PFSK-1 (cell line): Measurements from ENCODE around the gene HTATIP2.

ENCODE experiments used
- FOXP2 ChIP-seq: optimal IDR thresholded peaks from 2 replicates; pipeline ENCODE3; 2011; ENCODE audit warnings: borderline replicate concordance, control low read depth, inconsistent platforms; ENCODE audit not compliant: insufficient read depth; ENCODE audit errors: extremely low read length, extremely low read depth
- POLR2AphosphoS5 ChIP-seq: IDR thresholded peaks from 2 replicates; pipeline ENCODE4 v1.6.1; 2012; ENCODE audit warnings: low read depth, mild to moderate bottlenecking, control low read depth, low read length, moderate library complexity
- SIN3A ChIP-seq: IDR thresholded peaks from 2 replicates; pipeline ENCODE4 v1.6.1; 2012; ENCODE audit warnings: mild to moderate bottlenecking, low read length, moderate library complexity, borderline replicate concordance; ENCODE audit not compliant: insufficient read depth
- TAF1 ChIP-seq: IDR thresholded peaks from 2 replicates; pipeline ENCODE4 v1.6.1; 2012; ENCODE audit warnings: low read length, control low read depth, borderline replicate concordance; ENCODE audit not compliant: insufficient read depth
- TF ChIP-seq, protein P1 (sequence below), 2 experiments: IDR thresholded peaks; 2 replicates each; pipeline versions ENCODE4 v1.6.1 to v1.8.0; 2011 to 2012; ENCODE audit warnings: low read depth in 2 of 2, low read length in 2 of 2, control low read depth in 1 of 2, inconsistent platforms in 1 of 2, mild to moderate bottlenecking in 1 of 2, moderate library complexity in 1 of 2; ENCODE audit not compliant: insufficient read depth in 1 of 2

HTATIP2 gene

DNA sequence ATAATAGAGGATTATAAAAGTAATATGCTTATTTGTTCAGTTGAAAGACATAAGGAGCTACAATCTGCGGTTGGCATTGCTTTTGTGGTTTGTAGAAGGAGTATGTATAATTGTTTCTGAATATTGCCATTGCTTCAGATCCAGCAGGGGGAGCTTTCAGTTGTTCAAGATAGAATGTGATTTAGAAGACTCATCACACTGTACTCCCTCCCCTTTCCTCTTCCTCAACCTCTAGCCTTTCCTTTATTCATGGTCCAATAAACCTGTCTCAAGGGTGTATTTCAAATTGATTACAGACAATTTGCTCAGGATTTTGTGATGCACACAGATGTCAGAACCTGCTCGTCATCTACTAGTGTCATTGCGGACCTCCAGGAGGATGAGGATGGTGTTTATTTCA lies 33.8 kb downstream of the HTATIP2 start:
- no peak for TF ChIP-seq TAF1

DNA sequence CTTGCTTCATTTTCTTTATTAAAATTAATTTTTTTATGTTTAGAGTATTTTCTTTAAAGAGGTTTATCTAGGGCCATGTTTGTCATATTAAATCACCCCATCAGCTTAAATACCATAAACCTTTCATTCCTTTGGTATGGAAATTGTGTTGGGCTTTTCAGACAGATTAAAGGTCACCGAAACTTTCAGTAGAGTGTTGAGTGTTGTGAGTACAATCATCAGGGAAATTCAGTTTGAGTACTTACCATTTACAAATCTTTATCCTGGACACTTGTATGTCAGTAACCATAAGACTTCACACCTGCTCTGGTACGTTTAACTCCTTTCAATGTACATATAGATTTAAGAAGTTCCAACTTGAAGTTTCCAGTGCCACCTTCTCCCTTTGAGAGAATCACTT lies 36.0 kb downstream of the HTATIP2 start:
- TF ChIP-seq FOXP2 (no peak), SIN3A (no peak), TAF1 (no peak), POLR2AphosphoS5 (no peak)
- TF ChIP-seq, protein P1, sequence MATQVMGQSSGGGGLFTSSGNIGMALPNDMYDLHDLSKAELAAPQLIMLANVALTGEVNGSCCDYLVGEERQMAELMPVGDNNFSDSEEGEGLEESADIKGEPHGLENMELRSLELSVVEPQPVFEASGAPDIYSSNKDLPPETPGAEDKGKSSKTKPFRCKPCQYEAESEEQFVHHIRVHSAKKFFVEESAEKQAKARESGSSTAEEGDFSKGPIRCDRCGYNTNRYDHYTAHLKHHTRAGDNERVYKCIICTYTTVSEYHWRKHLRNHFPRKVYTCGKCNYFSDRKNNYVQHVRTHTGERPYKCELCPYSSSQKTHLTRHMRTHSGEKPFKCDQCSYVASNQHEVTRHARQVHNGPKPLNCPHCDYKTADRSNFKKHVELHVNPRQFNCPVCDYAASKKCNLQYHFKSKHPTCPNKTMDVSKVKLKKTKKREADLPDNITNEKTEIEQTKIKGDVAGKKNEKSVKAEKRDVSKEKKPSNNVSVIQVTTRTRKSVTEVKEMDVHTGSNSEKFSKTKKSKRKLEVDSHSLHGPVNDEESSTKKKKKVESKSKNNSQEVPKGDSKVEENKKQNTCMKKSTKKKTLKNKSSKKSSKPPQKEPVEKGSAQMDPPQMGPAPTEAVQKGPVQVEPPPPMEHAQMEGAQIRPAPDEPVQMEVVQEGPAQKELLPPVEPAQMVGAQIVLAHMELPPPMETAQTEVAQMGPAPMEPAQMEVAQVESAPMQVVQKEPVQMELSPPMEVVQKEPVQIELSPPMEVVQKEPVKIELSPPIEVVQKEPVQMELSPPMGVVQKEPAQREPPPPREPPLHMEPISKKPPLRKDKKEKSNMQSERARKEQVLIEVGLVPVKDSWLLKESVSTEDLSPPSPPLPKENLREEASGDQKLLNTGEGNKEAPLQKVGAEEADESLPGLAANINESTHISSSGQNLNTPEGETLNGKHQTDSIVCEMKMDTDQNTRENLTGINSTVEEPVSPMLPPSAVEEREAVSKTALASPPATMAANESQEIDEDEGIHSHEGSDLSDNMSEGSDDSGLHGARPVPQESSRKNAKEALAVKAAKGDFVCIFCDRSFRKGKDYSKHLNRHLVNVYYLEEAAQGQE (IDR thresholded peaks at IDR 0.05; ENCODE audit: insufficient read depth in 1 of 2, low read depth in 2 of 2, low read length in 2 of 2) = no peak

DNA sequence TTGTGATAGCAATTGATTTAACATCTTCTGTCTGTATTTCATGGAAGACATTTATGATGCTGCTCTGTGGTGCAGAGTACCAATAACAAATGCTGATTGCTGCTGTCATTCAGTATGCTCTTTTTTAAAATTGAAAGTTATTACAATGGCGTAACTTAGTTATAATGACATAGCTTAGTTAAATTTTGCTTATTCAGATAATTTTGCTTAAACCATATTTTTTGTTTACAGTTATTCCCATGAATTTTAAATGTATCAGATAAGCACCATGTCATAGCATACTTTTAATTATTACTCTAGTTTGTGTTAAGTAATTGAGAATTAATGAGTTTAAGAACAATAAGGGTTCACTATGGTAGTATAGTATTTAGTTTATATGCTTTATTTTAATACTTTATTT lies 39.5 kb downstream of the HTATIP2 start:
- TF ChIP-seq POLR2AphosphoS5 = no peak
- TF ChIP-seq TAF1 = no peak
- TF ChIP-seq SIN3A = no peak
- no peak for TF ChIP-seq FOXP2
- TF ChIP-seq, protein P1 (IDR thresholded peaks at IDR 0.05; ENCODE audit: insufficient read depth in 1 of 2, low read depth in 2 of 2, low read length in 2 of 2) = no peak

DNA sequence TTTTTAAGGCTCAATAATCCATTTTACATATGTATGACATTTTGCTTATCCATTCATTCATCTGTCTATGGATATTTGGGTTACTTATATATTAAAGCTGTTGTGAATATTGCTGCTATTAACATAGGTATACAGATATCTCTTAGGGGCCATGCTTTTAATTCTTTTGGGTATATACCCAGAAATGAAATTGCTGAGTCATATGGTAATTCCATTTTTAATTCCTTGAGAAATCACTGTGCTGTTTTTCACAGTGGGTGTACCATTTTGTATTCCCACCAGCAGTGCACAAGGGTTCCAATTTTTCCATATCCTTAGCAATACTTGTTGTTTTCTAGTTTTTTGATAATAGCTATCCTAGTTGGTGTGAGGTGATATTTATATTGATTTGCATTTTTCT lies 43.0 kb downstream of the HTATIP2 start:
- TF ChIP-seq FOXP2 = no peak
- TF ChIP-seq POLR2AphosphoS5 = no peak
- TF ChIP-seq TAF1 = no peak
- TF ChIP-seq, protein P1 (IDR thresholded peaks at IDR 0.05; ENCODE audit: insufficient read depth in 1 of 2, low read depth in 2 of 2, low read length in 2 of 2) = no peak
- no peak for TF ChIP-seq SIN3A

DNA sequence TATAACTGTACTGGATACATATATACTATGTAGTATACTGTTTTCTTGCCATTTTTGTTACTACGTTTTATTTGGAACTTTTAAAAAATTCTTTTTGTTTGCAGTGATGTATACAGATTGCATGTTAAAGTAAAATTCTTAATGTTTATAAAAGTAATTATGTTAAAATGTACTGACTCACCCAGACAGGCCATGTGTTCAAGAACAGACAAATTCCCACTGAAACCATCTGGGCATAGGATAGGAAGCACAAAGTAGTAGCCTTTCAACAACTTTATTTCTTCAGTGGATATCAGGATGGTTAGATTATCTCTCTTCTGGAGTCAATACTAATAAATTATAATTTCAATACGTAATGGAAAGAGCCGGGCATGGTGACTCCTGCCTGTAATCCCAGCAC lies 43.8 kb downstream of the HTATIP2 start:
- TF ChIP-seq POLR2AphosphoS5 = no peak
- no peak for TF ChIP-seq SIN3A
- no peak for TF ChIP-seq TAF1
- TF ChIP-seq FOXP2 = no peak
- TF ChIP-seq, protein P1 (IDR thresholded peaks at IDR 0.05; ENCODE audit: insufficient read depth in 1 of 2, low read depth in 2 of 2, low read length in 2 of 2) = no peak

DNA sequence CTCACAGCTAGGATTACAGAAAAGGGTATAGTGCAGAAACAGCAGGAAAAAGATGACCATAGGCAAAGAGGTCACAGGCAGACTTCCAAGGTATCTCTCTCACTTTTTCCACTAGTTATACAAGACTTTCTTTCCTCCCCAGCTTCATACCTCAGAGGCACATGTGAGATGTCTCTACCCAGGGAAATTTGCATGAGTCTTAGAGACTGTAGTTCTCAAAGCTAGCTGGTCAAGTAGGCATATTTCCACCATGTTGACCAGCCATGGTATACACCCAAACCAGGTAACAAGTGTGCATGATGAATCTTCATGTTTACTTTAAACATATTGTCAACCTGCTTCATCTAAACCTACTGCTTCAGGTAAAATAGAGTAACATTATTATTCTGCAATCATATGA lies 51.9 kb downstream of the HTATIP2 start:
- TF ChIP-seq, protein P1 (IDR thresholded peaks at IDR 0.05; ENCODE audit: insufficient read depth in 1 of 2, low read depth in 2 of 2, low read length in 2 of 2) = no peak
- TF ChIP-seq FOXP2 = no peak
- no peak for TF ChIP-seq SIN3A
- TF ChIP-seq POLR2AphosphoS5 = no peak
- no peak for TF ChIP-seq TAF1
